Measurements from ENCODE around the gene VAV2. TPM values are rescaled to one million over a fixed set of nuclear protein-coding genes. Genes with fewer than 3 reads are reported as not detected.

The VAV2 gene
- total RNA-seq, 1 experiment from 2014 or later: 24.7 TPM

GRCh38 chr9:133979273-133979920 is 12.7 kb downstream of the VAV2 start:
- ATAC-seq: no peak
- Histone ChIP-seq H3K27ac (ENCODE audit: low read length) (no peak overlapping the region), H3K4me1 (ENCODE audit: control insufficient read depth, insufficient read depth, low read length) (no peaks in the 10 kb centered on the region; the same call in 1 of the 2 replicates), H3K36me3 (ENCODE audit: control insufficient read depth, insufficient read depth, low read length) (no peaks in the 10 kb centered on the region), H3K27me3 (ENCODE audit: control insufficient read depth, insufficient read depth, low read length) (no peaks in the 10 kb centered on the region), H3K4me3 (ENCODE audit: low read depth in 2 of 2, low read length in 2 of 2) (no peak overlapping the region), H3K9me3 (ENCODE audit: control insufficient read depth, insufficient read depth, low read depth, low read length) (no peaks in the 10 kb centered on the region)
- ChIA-PET CTCF (no interaction called here), POLR2A (no interaction called here)
- in situ Hi-C loops (cut with HindIII; ENCODE audit: low pct_unique_long_range_greater_than_20kb, low sequenced_read_pairs) (no loop called here), intact Hi-C loops (cut with micrococcal nuclease; ENCODE audit: unreplicated experiment) (no loop called here)
- TF ChIP-seq SIN3A (IDR thresholded peaks at IDR 0.05; ENCODE audit: borderline replicate concordance, insufficient read depth, low read depth, low read length): no peak
- TF ChIP-seq TCF7L2 (IDR thresholded peaks at IDR 0.05; ENCODE audit: low read depth, low read length): no peak
- no peak for TF ChIP-seq CTCF (IDR thresholded peaks at IDR 0.05)
- TF ChIP-seq REST (IDR thresholded peaks at IDR 0.05; ENCODE audit: insufficient read depth in 1 of 2, low read depth in 2 of 2, low read length in 1 of 2): no peak
- TF ChIP-seq POLR2AphosphoS5 (IDR thresholded peaks at IDR 0.05; ENCODE audit: low read depth, low read length): no peak
- BruUV-seq (replicated peaks): no TSS peak
- no peak for DNase-seq (ENCODE audit: low read depth, low spot score)

GRCh38 chr9:133978899-133979272 is 13.2 kb downstream of the VAV2 start:
- no peaks in the 10 kb centered on the region; the same call in 1 of the 2 replicates for H3K4me1 ChIP-seq (ENCODE audit: control insufficient read depth, insufficient read depth, low read length)
- no peaks in the 10 kb centered on the region for H3K9me3 ChIP-seq (ENCODE audit: control insufficient read depth, insufficient read depth, low read depth, low read length)
- TF ChIP-seq TCF7L2 (IDR thresholded peaks at IDR 0.05; ENCODE audit: low read depth, low read length): no peak
- intact Hi-C loops (cut with micrococcal nuclease; ENCODE audit: unreplicated experiment): no loop called here
- in situ Hi-C loops (cut with HindIII; ENCODE audit: low pct_unique_long_range_greater_than_20kb, low sequenced_read_pairs): no loop called here
- no peaks in the 10 kb centered on the region for H3K36me3 ChIP-seq (ENCODE audit: control insufficient read depth, insufficient read depth, low read length)
- no peaks in the 10 kb centered on the region for H3K27me3 ChIP-seq (ENCODE audit: control insufficient read depth, insufficient read depth, low read length)
- DNase-seq (ENCODE audit: low read depth, low spot score): no peak
- POLR2A ChIA-PET: no interaction called here
- no peak for ATAC-seq
- H3K4me3 ChIP-seq (ENCODE audit: low read depth in 2 of 2, low read length in 2 of 2): no peak overlapping the region
- H3K27ac ChIP-seq (ENCODE audit: low read length): no peak overlapping the region
- CTCF ChIA-PET: no interaction called here
- no TSS peak for BruUV-seq (replicated peaks)

- ATAC-seq (no peak), DNase-seq (ENCODE audit: low read depth, low spot score) (no peak)
- no peaks in the 10 kb centered on the region for H3K9me3 ChIP-seq (ENCODE audit: control insufficient read depth, insufficient read depth, low read depth, low read length)
- no peak overlapping the region for H3K4me3 ChIP-seq (ENCODE audit: low read depth in 2 of 2, low read length in 2 of 2)
- H3K36me3 ChIP-seq (ENCODE audit: control insufficient read depth, insufficient read depth, low read length): no peaks in the 10 kb centered on the region
- intact Hi-C loops (cut with micrococcal nuclease; ENCODE audit: unreplicated experiment) (no loop called here), in situ Hi-C loops (cut with HindIII; ENCODE audit: low pct_unique_long_range_greater_than_20kb, low sequenced_read_pairs) (no loop called here)
- POLR2A ChIA-PET: no interaction called here
- CTCF ChIA-PET: no interaction called here
- no TSS peak for BruUV-seq (replicated peaks)
- no peaks in the 10 kb centered on the region for H3K27me3 ChIP-seq (ENCODE audit: control insufficient read depth, insufficient read depth, low read length)
- no peak for TF ChIP-seq TCF7L2 (IDR thresholded peaks at IDR 0.05; ENCODE audit: low read depth, low read length)
- TF ChIP-seq REST (IDR thresholded peaks at IDR 0.05; ENCODE audit: insufficient read depth in 1 of 2, low read depth in 2 of 2, low read length in 1 of 2): no peak
- TF ChIP-seq POLR2AphosphoS5 (IDR thresholded peaks at IDR 0.05; ENCODE audit: low read depth, low read length): no peak
- TF ChIP-seq SIN3A (IDR thresholded peaks at IDR 0.05; ENCODE audit: borderline replicate concordance, insufficient read depth, low read depth, low read length): no peak
- H3K27ac ChIP-seq (ENCODE audit: low read length): no peak overlapping the region
- no peaks in the 10 kb centered on the region; the same call in 1 of the 2 replicates for H3K4me1 ChIP-seq (ENCODE audit: control insufficient read depth, insufficient read depth, low read length)
Measured at GRCh38 chr9:133978226-133978898, 13.8 kb downstream of the VAV2 start.
